K562 (cell line): Measurements from ENCODE around the gene TUBA1B. TPM values are rescaled to one million over a fixed set of nuclear protein-coding genes. Genes with fewer than 3 reads are reported as not detected.

ENCODE experiments used
- HMBOX1 ChIP-seq: sonication (generic); IDR thresholded peaks from 2 replicates; pipeline ENCODE4 v1.6.1; 2016
- MYNN ChIP-seq, 2 experiments: sonication (generic); formaldehyde crosslinking in 1 of 2; IDR thresholded peaks; 2 replicates each; pipeline versions ENCODE4 v1.5.0 to v1.6.1; 2016 to 2020; ENCODE audit warnings: antibody characterized with exemption in 1 of 2, missing genetic modification reagents in 1 of 2
- NCOA4 ChIP-seq: fragments of 450-650 bp; IDR thresholded peaks from 2 replicates; pipeline ENCODE4 v1.6.1; 2018; ENCODE audit warnings: mild to moderate bottlenecking; ENCODE audit not compliant: partially characterized antibody
- PHF21A ChIP-seq: fragments of 450-650 bp; IDR thresholded peaks from 2 replicates; pipeline ENCODE4 v1.6.1; 2017; ENCODE audit warnings: low read depth, borderline replicate concordance
- TCF3 ChIP-seq: sonication (generic); formaldehyde crosslinking; IDR thresholded peaks from 2 replicates; pipeline ENCODE4 v1.4.0; 2020; ENCODE audit warnings: mild to moderate bottlenecking, missing genetic modification reagents
- ZBTB34 ChIP-seq: fragments of 250-450 bp; sonication (Bioruptor Pico); IDR thresholded peaks from 2 replicates; pipeline ENCODE4 v1.8.0; 2021; ENCODE audit warnings: mild to moderate bottlenecking, moderate library complexity
- ZNF518B ChIP-seq: fragments of 250-450 bp; sonication (Bioruptor Pico); IDR thresholded peaks from 2 replicates; pipeline ENCODE4 v1.5.0; 2021; ENCODE audit warnings: mild to moderate bottlenecking, moderate library complexity
- ZNF583 ChIP-seq: fragments of 250-450 bp; sonication (Bioruptor Pico); IDR thresholded peaks from 2 replicates; pipeline ENCODE4 v1.4.0; 2020
- ZNF655 ChIP-seq: fragments of 250-450 bp; sonication (Bioruptor Pico); IDR thresholded peaks from 2 replicates; pipeline ENCODE4 v1.5.0; 2021
- polyA plus RNA-seq, 8 experiments: library from polyadenylated mRNA; depleted of rRNA in 4 of 8; stranded (reverse) in 5 of 8; unstranded in 3 of 8; fragments of >200 nt; fragmentation: Nextera tagmentation in 2 of 8; fragmentation: Illumina TruSeq in 1 of 8; extraction: Ambion mirVana in 2 of 8; extraction: Trizol in 1 of 8; gene quantifications; 2 replicates each; pipeline versions ENCODE4 v1.2.1 to v1.2.3, GENCODE V29; 2011 to 2014; ENCODE audit warnings: inconsistent platforms in 1 of 8, missing spikeins in 1 of 8
- total RNA-seq, 7 experiments: library from RNA; depleted of rRNA in 6 of 7; stranded (reverse); fragments of >200 nt in 6 of 7; fragmentation: Illumina TruSeq in 2 of 7; extraction: Trizol in 2 of 7; gene quantifications; 2 replicates each; pipeline versions ENCODE4 v1.2.1 to v1.2.3, GENCODE V29; 2011 to 2021; ENCODE audit warnings: low replicate concordance in 1 of 7

The TUBA1B gene
- total and polyA plus RNA-seq, 9 of the 15 experiments (the other 6 are each of a cell fraction or from before 2014, with no cell fraction given), result 2,189 to 4,624 (median 2,628) TPM

- no peak for TF ChIP-seq ZNF518B (CRISPR knock-in tag)
- peak; percentile 39 for TF ChIP-seq TCF3
- TF ChIP-seq HMBOX1, result no peak; the same call in 1 of the 2 replicates
- peak; percentile 67; the same call in 1 of the 2 replicates for TF ChIP-seq MYNN (IDR thresholded peaks at IDR 0.05)
- no peak for TF ChIP-seq MYNN (CRISPR knock-in tag; IDR thresholded peaks at IDR 0.05)
- no peak for TF ChIP-seq ZNF655
- peak; percentile 52; the same call in 1 of the 2 replicates for TF ChIP-seq PHF21A
- TF ChIP-seq ZNF583, result no peak; the same call in 1 of the 2 replicates
- no peak for TF ChIP-seq NCOA4
- TF ChIP-seq ZBTB34 (CRISPR knock-in tag), result no peak
These were observed 794 bp downstream of the TUBA1B start (continued) for GRCh38 chr12:49130151-49131050.
